Mucosa of descending colon (tissue), 3 donors: ENCODE results near the gene ADGRV1. TPM values are rescaled to one million over a fixed set of nuclear protein-coding genes. Genes with fewer than 3 reads are reported as not detected.
A peak's percentile ranks its signal among the peaks of the same experiment; 100 is the strongest.

Experiments used
- ATAC-seq: fragments of 200-7000 bp; cut with Tn5 transposase; one replicate; pipeline ENCODE4 v1.9.1; 2020; ENCODE audit warnings: mild to moderate bottlenecking, moderate library complexity
- DNase-seq, 3 donors: peaks; one replicate each; pipeline ENCODE4 v3.0.0-alpha.2; 2020
- H3K36me3 ChIP-seq: fragments of 200-600 bp; one replicate; pipeline ENCODE4 v1.8.0; 2021; ENCODE audit warnings: low read depth, mild to moderate bottlenecking
- H3K4me1 ChIP-seq: fragments of 200-600 bp; one replicate; pipeline ENCODE4 v1.8.0; 2021; ENCODE audit warnings: low read depth, mild to moderate bottlenecking
- H3K4me3 ChIP-seq: fragments of 200-600 bp; one replicate; pipeline ENCODE4 v1.8.0; 2021; ENCODE audit warnings: mild to moderate bottlenecking
- H3K9me3 ChIP-seq: fragments of 200-600 bp; one replicate; pipeline ENCODE4 v1.8.0; 2021; ENCODE audit warnings: mild to moderate bottlenecking
- intact Hi-C, 2 donors: fragments of 100-400 bp; cut with DNase I in 1 of 2; cut with micrococcal nuclease in 1 of 2; formaldehyde crosslinking; loops; one replicate each; pipeline versions ENCODE4 v1.11.0 to v1.11.1; 2022; cut with DNase I, micrococcal nuclease
- total RNA-seq, 3 donors: library from RNA; stranded (reverse); fragmentation: NEBNext Ultra II Directional in 2 of 3; extraction: Animal tissue kit (Norgen Biotek cat#: 25700) in 2 of 3; gene quantifications; one replicate each; pipeline versions ENCODE4 v1.2.1 to v1.2.4, GENCODE V29; 2021 to 2023
- TF ChIP-seq, protein P1 (sequence below): fragments of 200-600 bp; IDR thresholded peaks from one replicate; pipeline ENCODE4 v1.8.0; 2022; ENCODE audit warnings: antibody characterized with exemption, mild to moderate bottlenecking
- donor health status: DM: no; HTN: no; CAD: no; lungs with moderate emphysema.
- donor health status: DM: no; HTN: no; CAD: no.
- donor health status: DM: no; HTN: yes; CAD: no.

The ADGRV1 gene
- total RNA-seq, 3 donors from 2014 or later: 4.5 to 8.6 (median 6.1) TPM

DNA sequence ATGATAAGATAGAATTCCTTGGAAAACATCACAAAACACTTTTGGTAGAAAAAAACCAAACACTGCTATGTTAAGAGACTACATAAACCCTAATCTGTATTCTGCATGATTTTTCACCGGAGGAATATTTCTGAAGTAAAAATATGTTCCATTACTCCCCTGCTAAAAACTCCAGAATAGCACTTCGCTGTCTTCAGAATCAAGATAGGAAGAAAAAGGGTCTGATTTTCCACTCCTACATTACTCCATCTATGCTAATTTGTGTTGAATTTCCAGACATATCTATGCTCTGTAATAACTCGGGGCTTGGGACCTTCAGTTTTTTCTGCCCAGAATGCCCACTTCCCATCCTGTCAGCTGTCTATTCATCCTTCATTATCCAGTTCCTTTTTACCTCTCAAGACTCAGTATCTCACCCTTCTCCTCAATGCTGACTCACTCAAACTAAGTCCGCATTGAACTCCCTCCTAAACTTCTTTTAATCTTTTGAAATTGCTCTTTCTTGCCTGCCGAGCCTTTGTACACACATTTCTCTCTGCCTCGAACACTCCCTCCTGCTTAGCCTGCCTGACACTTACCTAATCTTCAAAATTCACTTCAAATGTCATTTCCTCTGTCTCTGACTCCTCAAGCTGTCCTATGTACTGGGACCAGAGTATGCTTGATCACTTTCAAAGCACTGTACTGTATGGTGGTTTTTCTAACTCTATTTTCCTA lies 653.6 kb downstream of the ADGRV1 start:
- intact Hi-C loops: no loop called here
- Histone ChIP-seq H3K36me3 (no peaks in the 10 kb centered on the region), H3K4me1 (peaks cover 10% of the 10 kb centered on the region), H3K9me3 (no peaks in the 10 kb centered on the region), H3K4me3 (no peak overlapping the region)
- TF ChIP-seq, protein P1, sequence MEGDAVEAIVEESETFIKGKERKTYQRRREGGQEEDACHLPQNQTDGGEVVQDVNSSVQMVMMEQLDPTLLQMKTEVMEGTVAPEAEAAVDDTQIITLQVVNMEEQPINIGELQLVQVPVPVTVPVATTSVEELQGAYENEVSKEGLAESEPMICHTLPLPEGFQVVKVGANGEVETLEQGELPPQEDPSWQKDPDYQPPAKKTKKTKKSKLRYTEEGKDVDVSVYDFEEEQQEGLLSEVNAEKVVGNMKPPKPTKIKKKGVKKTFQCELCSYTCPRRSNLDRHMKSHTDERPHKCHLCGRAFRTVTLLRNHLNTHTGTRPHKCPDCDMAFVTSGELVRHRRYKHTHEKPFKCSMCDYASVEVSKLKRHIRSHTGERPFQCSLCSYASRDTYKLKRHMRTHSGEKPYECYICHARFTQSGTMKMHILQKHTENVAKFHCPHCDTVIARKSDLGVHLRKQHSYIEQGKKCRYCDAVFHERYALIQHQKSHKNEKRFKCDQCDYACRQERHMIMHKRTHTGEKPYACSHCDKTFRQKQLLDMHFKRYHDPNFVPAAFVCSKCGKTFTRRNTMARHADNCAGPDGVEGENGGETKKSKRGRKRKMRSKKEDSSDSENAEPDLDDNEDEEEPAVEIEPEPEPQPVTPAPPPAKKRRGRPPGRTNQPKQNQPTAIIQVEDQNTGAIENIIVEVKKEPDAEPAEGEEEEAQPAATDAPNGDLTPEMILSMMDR: no peak
- peak; percentile 64 for ATAC-seq
- DNase-seq: no peak

DNA sequence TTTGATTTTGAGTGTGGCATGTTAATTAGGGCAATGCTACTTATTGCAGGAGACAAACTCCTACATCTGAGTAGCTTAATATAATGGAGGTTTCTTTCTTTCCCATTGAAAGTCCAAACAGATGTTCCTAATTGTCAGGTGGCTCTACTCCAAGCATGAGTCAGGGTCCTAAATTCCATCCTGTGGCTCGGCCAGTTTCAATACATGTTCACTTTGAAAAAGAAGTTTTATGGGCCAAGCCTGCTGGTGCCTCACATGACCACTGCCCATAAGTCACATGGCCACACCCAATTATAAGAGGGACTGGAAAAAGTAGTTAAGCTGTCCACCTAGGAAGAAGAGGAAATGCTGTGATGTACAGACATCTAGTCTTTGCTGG lies 654.1 kb downstream of the ADGRV1 start:
- TF ChIP-seq, protein P1: no peak
- ATAC-seq (peak; percentile 94), DNase-seq (peak in 1 of 3 donors; percentile 54)
- Histone ChIP-seq H3K9me3 (no peaks in the 10 kb centered on the region), H3K36me3 (no peaks in the 10 kb centered on the region), H3K4me3 (no peak overlapping the region), H3K4me1 (peaks cover 10% of the 10 kb centered on the region)
- intact Hi-C loops: no loop called here

Other genes starting within 250 kb of the ADGRV1 start
- gene CETN3, start 149.0 kb upstream of the ADGRV1 start, total RNA-seq: 10 to 100 TPM; 15.0 to 18.7 (median 17.8) TPM
- 1 to 10 TPM; 4.5 to 5.8 (median 5.1) TPM for gene MBLAC2, start 84.0 kb upstream of the ADGRV1 start, total RNA-seq
- gene POLR3G, start 83.9 kb upstream of the ADGRV1 start, total RNA-seq: 1 to 10 TPM in 2 of 3 donors, under 1 TPM in 1; 0.64 to 1.5 (median 1.3) TPM
- gene LYSMD3, start 29.2 kb upstream of the ADGRV1 start, total RNA-seq: 10 to 100 TPM; 20.1 to 25.1 (median 23.1) TPM